ENCODE data around the gene PDZD8.

PDZD8 gene

GRCh38 chr10:117262291-117262902, 112.8 kb downstream of the PDZD8 start:
- ATAC-seq = no peak
- TF ChIP-seq OSR1 (CRISPR knock-in tag; IDR thresholded peaks at IDR 0.05) (no peak), ESRRG (CRISPR knock-in tag; IDR thresholded peaks at IDR 0.05) (no peak), TCF4 (CRISPR knock-in tag; IDR thresholded peaks at IDR 0.05; ENCODE audit: borderline replicate concordance) (no peak), POU6F1 (CRISPR knock-in tag; IDR thresholded peaks at IDR 0.05; ENCODE audit: borderline replicate concordance, low read depth) (no peak), ISL1 (CRISPR knock-in tag; IDR thresholded peaks at IDR 0.05) (no peak), BACH2 (CRISPR knock-in tag; IDR thresholded peaks at IDR 0.05; ENCODE audit: borderline replicate concordance) (no peak), ZC3H10 (CRISPR knock-in tag; IDR thresholded peaks at IDR 0.05) (no peak)
- TF ChIP-seq, protein P1, sequence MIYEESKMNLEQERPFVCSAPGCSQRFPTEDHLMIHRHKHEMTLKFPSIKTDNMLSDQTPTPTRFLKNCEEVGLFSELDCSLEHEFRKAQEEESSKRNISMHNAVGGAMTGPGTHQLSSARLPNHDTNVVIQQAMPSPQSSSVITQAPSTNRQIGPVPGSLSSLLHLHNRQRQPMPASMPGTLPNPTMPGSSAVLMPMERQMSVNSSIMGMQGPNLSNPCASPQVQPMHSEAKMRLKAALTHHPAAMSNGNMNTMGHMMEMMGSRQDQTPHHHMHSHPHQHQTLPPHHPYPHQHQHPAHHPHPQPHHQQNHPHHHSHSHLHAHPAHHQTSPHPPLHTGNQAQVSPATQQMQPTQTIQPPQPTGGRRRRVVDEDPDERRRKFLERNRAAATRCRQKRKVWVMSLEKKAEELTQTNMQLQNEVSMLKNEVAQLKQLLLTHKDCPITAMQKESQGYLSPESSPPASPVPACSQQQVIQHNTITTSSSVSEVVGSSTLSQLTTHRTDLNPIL (CRISPR knock-in tag; IDR thresholded peaks at IDR 0.05; ENCODE audit: low read depth) = no peak

- no peak for TF ChIP-seq OSR1 (CRISPR knock-in tag; IDR thresholded peaks at IDR 0.05)
- TF ChIP-seq ZFP3 (CRISPR knock-in tag; IDR thresholded peaks at IDR 0.05) = no peak
- no peak for TF ChIP-seq BACH2 (CRISPR knock-in tag; IDR thresholded peaks at IDR 0.05; ENCODE audit: borderline replicate concordance)
- TF ChIP-seq, protein P2, sequence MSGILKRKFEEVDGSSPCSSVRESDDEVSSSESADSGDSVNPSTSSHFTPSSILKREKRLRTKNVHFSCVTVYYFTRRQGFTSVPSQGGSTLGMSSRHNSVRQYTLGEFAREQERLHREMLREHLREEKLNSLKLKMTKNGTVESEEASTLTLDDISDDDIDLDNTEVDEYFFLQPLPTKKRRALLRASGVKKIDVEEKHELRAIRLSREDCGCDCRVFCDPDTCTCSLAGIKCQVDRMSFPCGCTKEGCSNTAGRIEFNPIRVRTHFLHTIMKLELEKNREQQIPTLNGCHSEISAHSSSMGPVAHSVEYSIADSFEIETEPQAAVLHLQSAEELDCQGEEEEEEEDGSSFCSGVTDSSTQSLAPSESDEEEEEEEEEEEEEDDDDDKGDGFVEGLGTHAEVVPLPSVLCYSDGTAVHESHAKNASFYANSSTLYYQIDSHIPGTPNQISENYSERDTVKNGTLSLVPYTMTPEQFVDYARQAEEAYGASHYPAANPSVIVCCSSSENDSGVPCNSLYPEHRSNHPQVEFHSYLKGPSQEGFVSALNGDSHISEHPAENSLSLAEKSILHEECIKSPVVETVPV (CRISPR knock-in tag; IDR thresholded peaks at IDR 0.05) = no peak
- no peak for TF ChIP-seq ZNF8 (CRISPR knock-in tag; IDR thresholded peaks at IDR 0.05)
- TF ChIP-seq POU6F1 (CRISPR knock-in tag; IDR thresholded peaks at IDR 0.05; ENCODE audit: borderline replicate concordance, low read depth) = no peak
- no peak for TF ChIP-seq ARNTL (CRISPR knock-in tag; IDR thresholded peaks at IDR 0.05; ENCODE audit: borderline replicate concordance, low read depth)
- TF ChIP-seq, protein P1 (CRISPR knock-in tag; IDR thresholded peaks at IDR 0.05; ENCODE audit: low read depth) = no peak
- no peak for ATAC-seq
These were observed 113.7 kb downstream of the PDZD8 start for GRCh38 chr10:117261501-117261900.

DNA sequence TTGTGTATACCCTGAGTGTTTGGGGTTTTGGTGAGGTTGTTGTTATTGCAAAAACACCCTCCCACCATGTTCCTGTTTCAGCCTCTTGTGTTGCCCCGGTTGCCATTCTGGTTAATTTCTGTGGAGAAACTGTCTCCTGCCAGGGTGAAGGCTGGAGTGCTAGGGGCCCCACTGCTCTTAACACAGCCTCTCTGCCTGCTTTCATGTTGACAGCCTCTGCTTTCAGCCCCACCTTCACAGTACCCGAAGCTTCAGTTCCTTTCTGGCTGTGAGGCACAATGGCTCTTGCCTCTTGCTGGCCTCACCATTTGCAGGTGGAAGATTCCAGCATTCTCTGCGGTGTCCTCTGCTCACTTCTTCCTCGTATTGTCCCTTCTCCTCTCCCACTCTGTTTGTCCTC, 115.2 kb downstream of the PDZD8 start:
- TF ChIP-seq TOX (CRISPR knock-in tag; IDR thresholded peaks at IDR 0.05; ENCODE audit: borderline replicate concordance) = no peak
- no peak for TF ChIP-seq BACH2 (CRISPR knock-in tag; IDR thresholded peaks at IDR 0.05; ENCODE audit: borderline replicate concordance)
- TF ChIP-seq SNAI2 (CRISPR knock-in tag; IDR thresholded peaks at IDR 0.05) = no peak
- no peak for TF ChIP-seq ZC3H10 (CRISPR knock-in tag; IDR thresholded peaks at IDR 0.05)
- TF ChIP-seq, protein P2 (CRISPR knock-in tag; IDR thresholded peaks at IDR 0.05) = no peak
- no peak for TF ChIP-seq ZNF70 (CRISPR knock-in tag; IDR thresholded peaks at IDR 0.05)
- TF ChIP-seq RARB (CRISPR knock-in tag; IDR thresholded peaks at IDR 0.05) = no peak
- TF ChIP-seq ZFP3 (CRISPR knock-in tag; IDR thresholded peaks at IDR 0.05) = no peak
- no peak for TF ChIP-seq ZFP30 (CRISPR knock-in tag; IDR thresholded peaks at IDR 0.05)
- TF ChIP-seq PPARA (CRISPR knock-in tag; IDR thresholded peaks at IDR 0.05; ENCODE audit: borderline replicate concordance) = no peak
- TF ChIP-seq ESRRG (CRISPR knock-in tag; IDR thresholded peaks at IDR 0.05) = no peak
- no peak for TF ChIP-seq TCF4 (CRISPR knock-in tag; IDR thresholded peaks at IDR 0.05; ENCODE audit: borderline replicate concordance)
- no peak for TF ChIP-seq OSR1 (CRISPR knock-in tag; IDR thresholded peaks at IDR 0.05)
- TF ChIP-seq, protein P1 (CRISPR knock-in tag; IDR thresholded peaks at IDR 0.05; ENCODE audit: low read depth) = no peak
- no peak for TF ChIP-seq ISL1 (CRISPR knock-in tag; IDR thresholded peaks at IDR 0.05)
- no peak for TF ChIP-seq ARNTL (CRISPR knock-in tag; IDR thresholded peaks at IDR 0.05; ENCODE audit: borderline replicate concordance, low read depth)
- no peak for ATAC-seq
